Mucosa of descending colon (tissue), 3 donors: ENCODE results near the gene FOSL2. TPM values are rescaled to one million over a fixed set of nuclear protein-coding genes. Genes with fewer than 3 reads are reported as not detected.

Experiments
- ATAC-seq: fragments of 200-7000 bp; cut with Tn5 transposase; one replicate; pipeline ENCODE4 v1.9.1; 2020; ENCODE audit warnings: mild to moderate bottlenecking, moderate library complexity
- DNase-seq, 3 donors: peaks; one replicate each; pipeline ENCODE4 v3.0.0-alpha.2; 2020
- H3K36me3 ChIP-seq: fragments of 200-600 bp; one replicate; pipeline ENCODE4 v1.8.0; 2021; ENCODE audit warnings: low read depth, mild to moderate bottlenecking
- H3K4me1 ChIP-seq: fragments of 200-600 bp; one replicate; pipeline ENCODE4 v1.8.0; 2021; ENCODE audit warnings: low read depth, mild to moderate bottlenecking
- H3K4me3 ChIP-seq: fragments of 200-600 bp; one replicate; pipeline ENCODE4 v1.8.0; 2021; ENCODE audit warnings: mild to moderate bottlenecking
- H3K9me3 ChIP-seq: fragments of 200-600 bp; one replicate; pipeline ENCODE4 v1.8.0; 2021; ENCODE audit warnings: mild to moderate bottlenecking
- CTCF ChIP-seq: fragments of 200-600 bp; IDR thresholded peaks from one replicate; pipeline ENCODE4 v1.8.0; 2022; ENCODE audit warnings: antibody characterized with exemption, mild to moderate bottlenecking
- intact Hi-C, 2 donors: fragments of 100-400 bp; cut with DNase I in 1 of 2; cut with micrococcal nuclease in 1 of 2; formaldehyde crosslinking; loops; one replicate each; pipeline versions ENCODE4 v1.11.0 to v1.11.1; 2022; cut with DNase I, micrococcal nuclease
- total RNA-seq, 3 donors: library from RNA; stranded (reverse); fragmentation: NEBNext Ultra II Directional in 2 of 3; extraction: Animal tissue kit (Norgen Biotek cat#: 25700) in 2 of 3; gene quantifications; one replicate each; pipeline versions ENCODE4 v1.2.1 to v1.2.4, GENCODE V29; 2021 to 2023
- donor health status: DM: no; HTN: no; CAD: no; lungs with moderate emphysema.
- donor health status: DM: no; HTN: no; CAD: no.
- donor health status: DM: no; HTN: yes; CAD: no.

Gene FOSL2
- total RNA-seq, 3 donors from 2014 or later: 160 to 166 (median 162) TPM

- Histone ChIP-seq H3K4me1 (peaks cover 45% of the 10 kb centered on the region), H3K36me3 (no peaks in the 10 kb centered on the region), H3K9me3 (no peaks in the 10 kb centered on the region), H3K4me3 (no peak overlapping the region)
- TF ChIP-seq CTCF: no peak
- DNase-seq: no peak
- intact Hi-C loops: loop anchor here in 1 of 2 donors (5.0 kb wide), 1 partner anchor 130 kb away; no protein-coding TSS in a partner anchor
- no peak for ATAC-seq
Observed at GRCh38 chr2:28397043-28397381, 4.4 kb downstream of the FOSL2 start.

DNA sequence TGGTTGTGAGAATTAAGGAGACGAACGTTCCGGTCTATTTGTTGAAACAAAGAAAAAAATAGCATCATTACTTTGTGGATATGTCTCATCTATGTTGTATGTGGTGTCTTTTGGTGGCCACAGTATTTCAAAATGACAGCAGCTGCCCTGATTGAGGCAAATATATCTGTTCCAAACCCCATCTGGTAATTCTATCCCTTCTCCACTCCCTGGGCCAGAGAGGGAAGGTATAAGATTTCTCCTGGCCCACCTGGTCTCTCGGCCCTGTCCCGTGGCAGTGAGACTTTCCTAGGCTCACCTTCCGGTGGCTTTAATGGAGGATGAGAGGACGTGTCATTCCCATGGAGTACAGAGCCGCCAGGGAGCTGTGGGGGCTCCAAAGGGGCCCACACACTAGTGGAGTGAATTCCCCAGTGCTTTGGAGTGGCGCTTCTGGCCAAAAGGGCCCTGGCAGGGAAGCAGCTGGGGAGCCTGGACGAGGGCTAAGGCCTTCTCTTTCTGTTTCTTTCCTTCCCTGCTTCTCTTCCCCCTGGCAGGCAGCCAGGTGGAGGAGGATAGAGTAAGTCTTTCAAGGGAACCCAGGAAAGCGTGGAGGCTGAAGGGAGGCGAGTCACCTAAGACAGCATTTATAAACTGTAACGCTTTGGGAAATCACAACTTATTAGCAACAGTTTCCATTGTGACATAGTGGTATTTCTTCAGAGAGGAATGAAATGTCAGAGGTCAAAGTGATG is 5.6 kb downstream of the FOSL2 start:
- Histone ChIP-seq H3K9me3 (no peaks in the 10 kb centered on the region), H3K36me3 (no peaks in the 10 kb centered on the region), H3K4me1 (peaks cover 56% of the 10 kb centered on the region), H3K4me3 (no peak overlapping the region)
- TF ChIP-seq CTCF: no peak
- DNase-seq (no peak), ATAC-seq (no peak)
- intact Hi-C loops: loop anchor here in 1 of 2 donors (5.0 kb wide), 1 partner anchor 131 kb away; no protein-coding TSS in a partner anchor

DNA sequence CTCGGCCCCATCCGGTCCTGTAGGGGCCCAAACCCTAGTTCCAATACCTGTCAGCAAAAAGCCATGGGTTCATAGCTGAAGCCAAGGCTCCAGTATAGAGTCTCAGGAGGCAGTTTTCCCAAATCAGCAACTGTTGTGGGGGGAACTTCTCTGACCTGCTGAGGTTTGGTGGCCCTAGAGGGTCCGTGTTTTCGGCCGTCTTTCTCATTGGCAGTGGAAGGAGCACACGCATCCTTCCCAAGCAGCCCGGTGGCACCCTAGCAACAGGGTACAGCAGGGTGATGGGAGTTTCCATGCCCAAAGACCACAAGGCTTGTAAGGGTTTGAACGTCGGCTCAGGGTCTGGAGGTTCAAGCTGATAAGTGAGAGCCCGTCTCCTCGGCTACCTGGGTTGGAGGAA is 6.6 kb downstream of the FOSL2 start:
- intact Hi-C loops: loop anchor here in 1 of 2 donors (5.0 kb wide), 1 partner anchor 132 kb away; no protein-coding TSS in a partner anchor
- no peak for DNase-seq
- no peak for ATAC-seq
- no peak overlapping the region for H3K4me3 ChIP-seq
- peaks cover 60% of the 10 kb centered on the region for H3K4me1 ChIP-seq
- H3K36me3 ChIP-seq: peaks cover 1% of the 10 kb centered on the region
- H3K9me3 ChIP-seq: no peaks in the 10 kb centered on the region
- no peak for TF ChIP-seq CTCF

DNA sequence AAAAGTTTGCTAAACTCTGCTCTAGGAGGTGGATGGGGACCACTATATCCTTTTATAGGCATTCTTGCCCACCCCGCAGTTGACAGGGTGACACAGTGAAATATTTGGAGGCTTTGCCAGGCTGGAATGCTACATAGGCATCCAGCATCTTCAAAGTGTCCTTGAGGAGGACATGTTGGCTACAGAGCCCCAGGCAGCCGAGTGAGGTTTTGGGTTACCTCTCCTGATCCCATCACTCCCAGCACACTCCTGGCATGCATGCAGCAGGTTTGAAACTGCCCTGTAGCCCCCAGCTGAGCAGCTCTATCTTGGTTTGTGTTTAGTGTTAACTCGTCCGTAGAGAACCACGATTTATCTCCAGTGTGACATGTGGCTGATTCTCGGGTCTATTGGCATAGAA is 7.3 kb downstream of the FOSL2 start:
- no peak overlapping the region for H3K4me3 ChIP-seq
- no peaks in the 10 kb centered on the region for H3K9me3 ChIP-seq
- ATAC-seq (no peak), DNase-seq (no peak)
- no peak for TF ChIP-seq CTCF
- peaks cover 7% of the 10 kb centered on the region for H3K36me3 ChIP-seq
- intact Hi-C loops: loop anchor here in 1 of 2 donors (5.0 kb wide), 1 partner anchor 133 kb away; no protein-coding TSS in a partner anchor
- peaks cover 64% of the 10 kb centered on the region for H3K4me1 ChIP-seq

DNA sequence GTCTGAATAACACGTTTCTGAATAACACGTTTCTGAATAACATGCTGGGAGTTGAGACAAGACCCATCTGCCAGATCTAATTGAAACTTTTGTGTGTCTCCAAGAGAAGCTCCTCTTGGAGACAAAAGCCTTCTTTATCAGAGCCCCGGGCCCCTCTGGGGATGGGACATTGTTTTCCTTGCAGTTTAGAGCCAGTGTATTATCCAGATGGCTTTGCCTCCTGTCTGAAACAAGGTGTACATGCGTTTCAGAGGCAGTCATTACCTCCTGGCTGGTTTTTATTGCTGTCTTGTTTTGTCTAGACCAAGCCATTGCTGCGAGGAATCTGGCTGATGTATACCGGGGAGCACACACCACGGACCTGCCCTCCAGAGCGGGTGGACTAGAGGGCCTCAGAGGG is 7.8 kb downstream of the FOSL2 start:
- intact Hi-C loops: no loop called here
- no peak for TF ChIP-seq CTCF
- ATAC-seq: no peak
- Histone ChIP-seq H3K4me3 (no peak overlapping the region), H3K9me3 (no peaks in the 10 kb centered on the region), H3K36me3 (peaks cover 7% of the 10 kb centered on the region), H3K4me1 (peaks cover 64% of the 10 kb centered on the region)
- DNase-seq: no peak
